Muscle layer of colon (tissue), 2 donors: ENCODE measurements around the gene C1orf141.
A peak's percentile ranks its signal among the peaks of the same experiment; 100 is the strongest.

Experiments used
- H3K27ac ChIP-seq: one replicate; pipeline ENCODE4 v1.7.0; 2013; ENCODE audit warnings: low read depth, mild to moderate bottlenecking, low read length, moderate library complexity
- H3K27me3 ChIP-seq, 2 donors: one replicate each; pipeline ENCODE4 v1.7.0; 2013; ENCODE audit warnings: low read length in 2 of 2, mild to moderate bottlenecking in 2 of 2; ENCODE audit not compliant: insufficient read depth in 2 of 2, control insufficient read depth in 1 of 2
- H3K36me3 ChIP-seq: one replicate; pipeline ENCODE4 v1.7.0; 2013; ENCODE audit warnings: mild to moderate bottlenecking, low read length; ENCODE audit not compliant: insufficient read depth
- H3K4me1 ChIP-seq: one replicate; pipeline ENCODE4 v1.7.0; 2013; ENCODE audit warnings: mild to moderate bottlenecking, low read length; ENCODE audit not compliant: insufficient read depth
- H3K4me3 ChIP-seq, 2 donors: one replicate each; pipeline ENCODE4 v1.7.0; 2013; ENCODE audit warnings: low read length in 2 of 2, low read depth in 1 of 2, mild to moderate bottlenecking in 1 of 2, moderate library complexity in 1 of 2
- H3K9ac ChIP-seq: one replicate; pipeline ENCODE4 v1.7.0; 2013; ENCODE audit warnings: low read length
- H3K9me3 ChIP-seq: one replicate; pipeline ENCODE4 v1.7.0; 2013; ENCODE audit warnings: mild to moderate bottlenecking, low read length
- donor health status: abdominal sarcoma.
- donor health status: Adenocarcinoma of cecum.

Gene C1orf141

DNA sequence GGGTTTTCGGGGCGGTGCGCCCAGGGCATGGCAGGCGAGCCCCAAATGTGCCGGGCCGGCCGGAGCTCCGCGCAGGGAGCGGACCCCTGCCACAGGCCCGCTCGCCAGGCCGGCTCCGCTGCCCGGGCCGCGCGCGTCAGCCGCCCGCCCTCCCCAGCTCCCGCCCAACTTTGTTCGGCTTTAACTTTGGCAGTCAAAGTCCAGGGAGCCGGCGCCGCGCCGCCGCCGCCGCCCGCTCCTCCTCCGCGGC lies 81.3 kb downstream of the C1orf141 start:
- Histone ChIP-seq H3K9ac (peak overlapping the region; percentile 74), H3K27ac (peak overlapping the region; percentile 93), H3K4me1 (peaks cover 22% of the 10 kb centered on the region), H3K36me3 (peaks cover 10% of the 10 kb centered on the region), H3K4me3 (peak overlapping the region; percentile 60 to 93), H3K27me3 (no peaks in the 10 kb centered on the region), H3K9me3 (no peaks in the 10 kb centered on the region)

DNA sequence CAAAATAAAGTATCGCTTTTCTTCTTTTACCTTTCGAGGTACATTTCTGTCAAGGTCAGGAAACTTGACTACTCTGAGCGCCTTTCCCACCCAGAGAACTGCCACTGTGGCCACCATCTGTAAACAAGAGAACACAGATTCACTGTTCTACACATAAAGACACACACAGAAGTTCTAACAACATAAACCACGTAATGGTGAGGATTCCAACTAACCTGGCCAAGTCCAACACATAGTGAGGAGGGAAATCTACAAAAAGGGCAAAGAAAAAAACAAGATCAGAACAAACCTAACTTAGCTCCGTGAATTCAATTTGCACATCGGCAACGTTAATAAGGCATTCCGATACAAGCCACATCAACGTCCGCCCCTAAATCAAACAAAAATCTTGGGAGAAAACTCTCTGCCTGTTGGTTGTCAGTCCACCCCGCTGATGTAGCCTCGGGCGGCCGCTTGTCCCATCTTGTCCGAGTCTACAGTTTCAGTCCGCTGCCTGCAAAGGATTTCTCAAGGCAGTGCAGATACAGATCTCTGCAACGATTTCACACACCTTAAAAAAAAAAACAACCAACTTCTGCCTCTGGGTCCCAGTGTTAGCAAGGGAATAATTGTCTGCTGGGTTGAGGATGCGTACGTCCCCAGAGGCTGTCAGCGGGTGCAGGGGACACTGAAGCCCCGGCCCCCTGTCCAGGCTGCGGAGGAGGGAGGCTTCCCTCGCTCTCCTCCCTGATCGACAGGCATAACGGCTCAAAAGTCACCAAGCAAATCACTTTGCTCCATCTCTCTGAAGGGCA lies 81.8 kb downstream of the C1orf141 start:
- Histone ChIP-seq H3K4me3 (peak overlapping the region; percentile 60 to 93), H3K27me3 (no peaks in the 10 kb centered on the region), H3K27ac (peak overlapping the region; percentile 93), H3K9ac (peak overlapping the region; percentile 74), H3K9me3 (no peaks in the 10 kb centered on the region), H3K4me1 (peaks cover 22% of the 10 kb centered on the region), H3K36me3 (peaks cover 11% of the 10 kb centered on the region)

DNA sequence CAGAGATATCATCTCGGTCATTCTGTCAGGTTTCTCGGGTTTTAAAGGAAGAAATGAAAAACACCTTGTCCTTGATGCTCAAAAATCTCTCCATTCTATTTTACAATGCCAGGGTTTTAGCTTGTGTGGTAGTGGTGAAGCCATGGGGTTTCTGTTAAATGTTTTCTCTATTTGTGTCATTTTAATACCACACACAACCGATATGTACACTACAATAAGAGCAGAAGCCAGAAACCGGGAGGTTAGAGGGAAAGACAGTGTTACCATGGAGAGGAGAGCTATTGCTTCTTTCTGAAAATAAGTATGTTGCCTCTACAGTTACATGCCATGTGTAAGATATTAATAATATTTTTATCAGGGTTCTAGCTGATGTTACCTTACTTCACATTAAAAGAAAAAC lies 83.6 kb downstream of the C1orf141 start:
- Histone ChIP-seq H3K4me3 (no peak overlapping the region), H3K27ac (no peak overlapping the region), H3K36me3 (peaks cover 24% of the 10 kb centered on the region), H3K4me1 (peaks cover 22% of the 10 kb centered on the region), H3K9ac (no peak overlapping the region), H3K27me3 (no peaks in the 10 kb centered on the region), H3K9me3 (no peaks in the 10 kb centered on the region)

DNA sequence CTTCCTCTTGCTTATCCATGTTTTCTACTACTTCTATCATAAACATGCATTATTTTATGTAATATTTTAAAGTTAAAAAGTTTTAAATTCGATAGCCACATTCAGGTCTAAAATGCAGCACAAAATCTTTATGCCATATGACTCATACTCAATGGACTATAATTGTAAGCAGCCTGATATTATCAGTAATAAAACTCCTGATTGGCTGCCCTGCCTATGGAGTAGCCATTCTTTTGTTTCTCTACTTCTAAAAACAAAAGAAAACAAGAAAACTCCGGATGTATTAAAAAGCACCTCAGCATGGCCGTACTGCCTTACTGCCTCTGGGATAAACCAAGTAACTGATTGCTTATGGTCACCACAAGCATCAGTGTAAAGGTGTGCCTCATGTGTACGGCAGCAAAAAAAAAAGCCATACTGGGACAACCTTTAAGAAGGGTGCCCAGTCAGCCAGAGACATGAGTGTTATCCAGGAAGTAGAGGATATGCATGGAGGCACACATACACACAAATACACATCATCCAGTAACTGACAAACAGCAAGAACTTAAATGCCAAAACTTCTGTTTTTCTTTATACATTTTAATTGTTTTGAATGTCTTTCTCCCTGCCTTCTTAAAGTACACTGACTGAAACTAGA lies 90.0 kb downstream of the C1orf141 start:
- Histone ChIP-seq H3K9me3 (no peaks in the 10 kb centered on the region), H3K4me3 (no peak overlapping the region), H3K9ac (no peak overlapping the region), H3K36me3 (peaks cover 57% of the 10 kb centered on the region), H3K4me1 (peaks cover 12% of the 10 kb centered on the region), H3K27me3 (no peaks in the 10 kb centered on the region), H3K27ac (no peak overlapping the region)

DNA sequence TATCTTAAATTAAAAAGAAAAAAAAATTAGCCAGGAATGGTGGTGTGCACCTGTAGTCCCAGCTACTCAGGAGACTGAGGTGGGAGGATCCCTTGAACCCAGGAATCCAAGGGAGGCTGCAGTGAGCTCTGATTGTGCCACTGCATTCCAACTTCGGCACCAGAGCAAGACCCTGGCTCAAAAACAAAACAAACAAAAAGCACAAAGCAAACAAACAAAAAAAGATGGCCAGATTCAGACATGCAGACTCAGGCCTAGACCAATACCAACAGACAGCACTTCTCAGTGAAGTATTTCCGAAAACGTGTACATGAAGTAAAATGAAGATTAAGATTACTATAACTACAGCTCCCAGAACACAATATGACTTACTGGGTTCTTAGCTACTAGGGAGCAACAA lies 91.4 kb downstream of the C1orf141 start:
- H3K9ac ChIP-seq = no peak overlapping the region
- H3K27ac ChIP-seq = no peak overlapping the region
- H3K4me1 ChIP-seq = peaks cover 12% of the 10 kb centered on the region
- H3K9me3 ChIP-seq = no peaks in the 10 kb centered on the region
- H3K4me3 ChIP-seq = no peak overlapping the region
- H3K36me3 ChIP-seq = peaks cover 60% of the 10 kb centered on the region
- H3K27me3 ChIP-seq = no peaks in the 10 kb centered on the region
